Loucy (cell line): ENCODE measurements around the gene ENOX1.

ENCODE experiments used
- H2AFZ ChIP-seq: fragments of 200-600 bp; sonication (generic); 2 replicates; pipeline ENCODE4 v1.6.0; 2016; ENCODE audit warnings: antibody characterized with exemption, mild to moderate bottlenecking, low read length, moderate library complexity
- H3F3A ChIP-seq: fragments of 200-600 bp; 2 replicates; pipeline ENCODE4 v1.6.0; 2016; ENCODE audit warnings: antibody characterized with exemption, low read depth, mild to moderate bottlenecking
- H3K27me3 ChIP-seq: fragments of 200-600 bp; sonication (generic); 2 replicates; pipeline ENCODE4 v1.6.1; 2014; ENCODE audit warnings: low read length, mild to moderate bottlenecking; ENCODE audit not compliant: insufficient read depth, poor library complexity, severe bottlenecking
- H3K36me3 ChIP-seq: fragments of 200-600 bp; sonication (generic); 2 replicates; pipeline ENCODE4 v1.6.1; 2016; ENCODE audit warnings: low read length; ENCODE audit not compliant: insufficient read depth
- H3K4me1 ChIP-seq: fragments of 200-600 bp; sonication (generic); 2 replicates; pipeline ENCODE4 v1.5.1; 2014; ENCODE audit warnings: low read length, mild to moderate bottlenecking; ENCODE audit not compliant: insufficient read depth, poor library complexity, severe bottlenecking
- H3K4me2 ChIP-seq: fragments of 200-600 bp; sonication (generic); 2 replicates; pipeline ENCODE4 v1.6.0; 2014; ENCODE audit warnings: antibody characterized with exemption, low read length, low read depth, mild to moderate bottlenecking; ENCODE audit not compliant: poor library complexity, severe bottlenecking
- H3K4me3 ChIP-seq: fragments of 200-600 bp; sonication (generic); 2 replicates; pipeline ENCODE4 v1.5.1; 2014; ENCODE audit warnings: low read length, mild to moderate bottlenecking, mixed read lengths; ENCODE audit not compliant: poor library complexity, severe bottlenecking
- H3K79me2 ChIP-seq: fragments of 200-600 bp; sonication (generic); 2 replicates; pipeline ENCODE4 v1.6.1; 2014; ENCODE audit warnings: low read length; ENCODE audit not compliant: insufficient read depth
- H3K9ac ChIP-seq: fragments of 200-600 bp; sonication (generic); 2 replicates; pipeline ENCODE4 v1.6.0; 2014; ENCODE audit warnings: mild to moderate bottlenecking, low read depth, low read length, moderate library complexity; ENCODE audit not compliant: poor library complexity, severe bottlenecking
- H3K9me2 ChIP-seq: fragments of 200-600 bp; sonication (generic); replicated peaks from 2 replicates; pipeline ENCODE4 v1.6.1; 2016; ENCODE audit warnings: low read depth, low read length, mixed read lengths
- H3K9me3 ChIP-seq: fragments of 200-600 bp; sonication (generic); 2 replicates; pipeline ENCODE4 v1.6.1; 2014; ENCODE audit warnings: mild to moderate bottlenecking, antibody characterized with exemption, low read length, low read depth; ENCODE audit not compliant: insufficient read depth
- H4K20me1 ChIP-seq: fragments of 200-600 bp; sonication (generic); 2 replicates; pipeline ENCODE4 v1.6.0; 2014; ENCODE audit warnings: antibody characterized with exemption, low read length, mild to moderate bottlenecking; ENCODE audit not compliant: insufficient read depth, poor library complexity, severe bottlenecking
- CTCF ChIP-seq: fragments of 200-600 bp; sonication (generic); conservative IDR thresholded peaks from 2 replicates; pipeline ENCODE4 v1.5.1; 2014; ENCODE audit warnings: mild to moderate bottlenecking, antibody characterized with exemption, low read length
- EZH2phosphoT487 ChIP-seq: fragments of 200-600 bp; IDR thresholded peaks from 2 replicates; pipeline ENCODE4 v1.6.1; 2018; ENCODE audit warnings: antibody characterized with exemption, mild to moderate bottlenecking, moderate library complexity, borderline replicate concordance

Gene ENOX1

GRCh38 chr13:43196750-43197370, 589.9 kb downstream of the ENOX1 start:
- no peaks in the 10 kb centered on the region for H3K9me2 ChIP-seq
- TF ChIP-seq CTCF, result no peak
- no peak for TF ChIP-seq EZH2phosphoT487
- H3K79me2 ChIP-seq, result no peaks in the 10 kb centered on the region
- peaks cover 6% of the 10 kb centered on the region for H3K4me1 ChIP-seq
- no peak overlapping the region for H2AFZ ChIP-seq
- H3K36me3 ChIP-seq, result no peaks in the 10 kb centered on the region
- no peak overlapping the region for H3K4me2 ChIP-seq
- no peaks in the 10 kb centered on the region for H3K9me3 ChIP-seq
- H3K4me3 ChIP-seq, result no peak overlapping the region
- H4K20me1 ChIP-seq, result no peaks in the 10 kb centered on the region
- no peak overlapping the region for H3K9ac ChIP-seq
- H3K27me3 ChIP-seq, result no peaks in the 10 kb centered on the region
- H3F3A ChIP-seq, result no peaks in the 10 kb centered on the region

GRCh38 chr13:43196086-43196621, 590.6 kb downstream of the ENOX1 start:
- no peaks in the 10 kb centered on the region for H3K9me2 ChIP-seq
- H3K27me3 ChIP-seq, result no peaks in the 10 kb centered on the region
- H3K9ac ChIP-seq, result no peak overlapping the region
- H3K4me1 ChIP-seq, result peaks cover 6% of the 10 kb centered on the region
- no peaks in the 10 kb centered on the region for H3K36me3 ChIP-seq
- no peaks in the 10 kb centered on the region for H4K20me1 ChIP-seq
- no peak overlapping the region for H3K4me3 ChIP-seq
- H2AFZ ChIP-seq, result no peak overlapping the region
- TF ChIP-seq CTCF (no peak), EZH2phosphoT487 (no peak)
- no peaks in the 10 kb centered on the region for H3K79me2 ChIP-seq
- no peaks in the 10 kb centered on the region for H3F3A ChIP-seq
- H3K9me3 ChIP-seq, result no peaks in the 10 kb centered on the region
- no peak overlapping the region for H3K4me2 ChIP-seq

- H3K27me3 ChIP-seq, result no peaks in the 10 kb centered on the region
- H3F3A ChIP-seq, result no peaks in the 10 kb centered on the region
- no peaks in the 10 kb centered on the region for H4K20me1 ChIP-seq
- H3K9ac ChIP-seq, result no peak overlapping the region
- no peak overlapping the region for H2AFZ ChIP-seq
- no peaks in the 10 kb centered on the region for H3K79me2 ChIP-seq
- H3K4me2 ChIP-seq, result no peak overlapping the region
- TF ChIP-seq CTCF, result peak; percentile 58
- no peak for TF ChIP-seq EZH2phosphoT487
- peaks cover 6% of the 10 kb centered on the region for H3K4me1 ChIP-seq
- H3K9me2 ChIP-seq, result no peaks in the 10 kb centered on the region
- no peaks in the 10 kb centered on the region for H3K9me3 ChIP-seq
- no peak overlapping the region for H3K4me3 ChIP-seq
- no peaks in the 10 kb centered on the region for H3K36me3 ChIP-seq
These were observed 591.2 kb downstream of the ENOX1 start for GRCh38 chr13:43195551-43195950.
